ENCODE measurements around the gene HS3ST3A1. TPM values are rescaled to one million over a fixed set of nuclear protein-coding genes. Genes with fewer than 3 reads are reported as not detected.

HS3ST3A1 gene
- total and polyA plus RNA-seq, 2 of the 4 experiments (the other 2 are of a cell fraction) = 8.8 to 9.0 TPM

DNA sequence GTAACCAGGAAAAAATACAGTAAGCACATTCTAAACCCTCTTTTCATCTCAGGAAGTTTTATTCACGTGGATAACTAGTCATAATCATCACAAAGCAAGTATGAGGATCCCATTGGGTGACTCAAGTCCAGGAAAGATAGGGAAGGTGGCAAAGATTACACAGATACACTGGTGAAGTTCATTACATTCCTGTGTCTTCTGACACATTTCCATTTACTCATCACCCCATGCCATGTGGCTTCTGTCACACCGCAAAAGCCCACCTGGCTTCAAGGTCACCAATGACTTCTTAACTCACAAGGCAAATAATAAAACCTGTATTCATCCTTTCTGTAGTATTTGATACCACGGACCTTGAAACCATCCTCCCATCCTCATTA, 17.0 kb downstream of the HS3ST3A1 start:
- WGBS, 2 experiments (ENCODE audit: extremely low coverage in 2 of 2, insufficient read length in 1 of 2) = no CpG with 5 or more reads among the region's 3 CpGs

More for the DNA sequence above, 17.0 kb downstream of the HS3ST3A1 start:
- H4K8ac ChIP-seq (ENCODE audit: low read depth in 2 of 2, low read length in 2 of 2) = peak overlapping the region; percentile 60 to 77; a peak in 3 of 4 replicates
- peak overlapping the region; percentile 69 for H3K18ac ChIP-seq (ENCODE audit: low read depth, low read length)
- H3K9me3 ChIP-seq (ENCODE audit: control insufficient read depth, insufficient read depth, low read length) = no peaks in the 10 kb centered on the region
- dilution Hi-C loops (cut with HindIII; ENCODE audit: low sequenced_read_pairs, unreplicated experiment) (no loop called here), intact Hi-C loops (cut with micrococcal nuclease) (loop anchor here (5.0 kb wide), 1 partner anchor 167 kb away; no protein-coding TSS in a partner anchor), in situ Hi-C loops (cut with MboI; ENCODE audit: low sequenced_read_pairs) (no loop called here)
- ATAC-seq (ENCODE audit: low read depth) (no peak), DNase-seq (peak; percentile 76)
- TF ChIP-seq BHLHE40 (IDR thresholded peaks at IDR 0.05; ENCODE audit: low read depth, low read length) = peak; percentile 71
- TF ChIP-seq RFX5 (IDR thresholded peaks at IDR 0.05; ENCODE audit: low read depth, low read length) = no peak
- TF ChIP-seq, protein P1, sequence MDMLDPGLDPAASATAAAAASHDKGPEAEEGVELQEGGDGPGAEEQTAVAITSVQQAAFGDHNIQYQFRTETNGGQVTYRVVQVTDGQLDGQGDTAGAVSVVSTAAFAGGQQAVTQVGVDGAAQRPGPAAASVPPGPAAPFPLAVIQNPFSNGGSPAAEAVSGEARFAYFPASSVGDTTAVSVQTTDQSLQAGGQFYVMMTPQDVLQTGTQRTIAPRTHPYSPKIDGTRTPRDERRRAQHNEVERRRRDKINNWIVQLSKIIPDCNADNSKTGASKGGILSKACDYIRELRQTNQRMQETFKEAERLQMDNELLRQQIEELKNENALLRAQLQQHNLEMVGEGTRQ (IDR thresholded peaks at IDR 0.05; ENCODE audit: low read depth, low read length) = no peak
- no peak for TF ChIP-seq MAZ (IDR thresholded peaks at IDR 0.05; ENCODE audit: borderline replicate concordance, low read depth, low read length)
- TF ChIP-seq SMC3 (IDR thresholded peaks at IDR 0.05; ENCODE audit: low read depth, low read length) = no peak
- TF ChIP-seq, protein P2, sequence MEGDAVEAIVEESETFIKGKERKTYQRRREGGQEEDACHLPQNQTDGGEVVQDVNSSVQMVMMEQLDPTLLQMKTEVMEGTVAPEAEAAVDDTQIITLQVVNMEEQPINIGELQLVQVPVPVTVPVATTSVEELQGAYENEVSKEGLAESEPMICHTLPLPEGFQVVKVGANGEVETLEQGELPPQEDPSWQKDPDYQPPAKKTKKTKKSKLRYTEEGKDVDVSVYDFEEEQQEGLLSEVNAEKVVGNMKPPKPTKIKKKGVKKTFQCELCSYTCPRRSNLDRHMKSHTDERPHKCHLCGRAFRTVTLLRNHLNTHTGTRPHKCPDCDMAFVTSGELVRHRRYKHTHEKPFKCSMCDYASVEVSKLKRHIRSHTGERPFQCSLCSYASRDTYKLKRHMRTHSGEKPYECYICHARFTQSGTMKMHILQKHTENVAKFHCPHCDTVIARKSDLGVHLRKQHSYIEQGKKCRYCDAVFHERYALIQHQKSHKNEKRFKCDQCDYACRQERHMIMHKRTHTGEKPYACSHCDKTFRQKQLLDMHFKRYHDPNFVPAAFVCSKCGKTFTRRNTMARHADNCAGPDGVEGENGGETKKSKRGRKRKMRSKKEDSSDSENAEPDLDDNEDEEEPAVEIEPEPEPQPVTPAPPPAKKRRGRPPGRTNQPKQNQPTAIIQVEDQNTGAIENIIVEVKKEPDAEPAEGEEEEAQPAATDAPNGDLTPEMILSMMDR (conservative IDR thresholded peaks at IDR 0.05; ENCODE audit: low read depth, low read length) = no peak
- no peak for TF ChIP-seq NFE2L2 (IDR thresholded peaks at IDR 0.05; ENCODE audit: low read depth, low read length)
- no peak for TF ChIP-seq MAFK (IDR thresholded peaks at IDR 0.05; ENCODE audit: low read depth, low read length)
- no peak for TF ChIP-seq CEBPB (IDR thresholded peaks at IDR 0.05; ENCODE audit: low read depth, low read length)
- no peak for TF ChIP-seq MXI1 (IDR thresholded peaks at IDR 0.05; ENCODE audit: borderline replicate concordance, low read depth, low read length)
- no peak for TF ChIP-seq RAD21 (IDR thresholded peaks at IDR 0.05; ENCODE audit: low read length)
- TF ChIP-seq FOS (IDR thresholded peaks at IDR 0.05; ENCODE audit: low read depth, low read length) = peak; percentile 18; the same call in 1 of the 2 replicates
- TF ChIP-seq POLR2A (IDR thresholded peaks at IDR 0.05; ENCODE audit: low read depth, low read length) = no peak
- TF ChIP-seq CHD1 (IDR thresholded peaks at IDR 0.05; ENCODE audit: low read depth, low read length) = no peak
- TF ChIP-seq, protein P3, sequence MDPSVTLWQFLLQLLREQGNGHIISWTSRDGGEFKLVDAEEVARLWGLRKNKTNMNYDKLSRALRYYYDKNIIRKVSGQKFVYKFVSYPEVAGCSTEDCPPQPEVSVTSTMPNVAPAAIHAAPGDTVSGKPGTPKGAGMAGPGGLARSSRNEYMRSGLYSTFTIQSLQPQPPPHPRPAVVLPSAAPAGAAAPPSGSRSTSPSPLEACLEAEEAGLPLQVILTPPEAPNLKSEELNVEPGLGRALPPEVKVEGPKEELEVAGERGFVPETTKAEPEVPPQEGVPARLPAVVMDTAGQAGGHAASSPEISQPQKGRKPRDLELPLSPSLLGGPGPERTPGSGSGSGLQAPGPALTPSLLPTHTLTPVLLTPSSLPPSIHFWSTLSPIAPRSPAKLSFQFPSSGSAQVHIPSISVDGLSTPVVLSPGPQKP (IDR thresholded peaks at IDR 0.05; ENCODE audit: borderline replicate concordance, low read depth, low read length) = no peak
- no peak for TF ChIP-seq RCOR1 (IDR thresholded peaks at IDR 0.05; ENCODE audit: insufficient replicate concordance, low read length)
- peaks cover 3% of the 10 kb centered on the region; the same call in 1 of the 2 replicates for H3K9me1 ChIP-seq (ENCODE audit: insufficient read depth, low read length)
- H4K20me1 ChIP-seq (ENCODE audit: insufficient read depth, low read length) = no peaks in the 10 kb centered on the region
- H3K4me2 ChIP-seq (ENCODE audit: low read depth, low read length) = no peak overlapping the region
- H2BK5ac ChIP-seq (ENCODE audit: low read depth, low read length, poor library complexity, severe bottlenecking) = peak overlapping the region; percentile 92
- ChIA-PET POLR2A (ENCODE audit: unreplicated experiment) (no interaction called here), CTCF (interaction anchor here (0.6 kb wide), 1 partner anchor 131 kb away, joined by 7 read pairs; no protein-coding TSS in a partner anchor)
- H2AK9ac ChIP-seq (replicated peaks; ENCODE audit: low read depth, low read length, poor library complexity) = no peak overlapping the region
- H4K91ac ChIP-seq (ENCODE audit: insufficient read depth, low read depth, low read length) = peak overlapping the region; percentile 43
- peak overlapping the region; percentile 84 for H4K5ac ChIP-seq (ENCODE audit: low read depth, low read length)
- peak overlapping the region; percentile 84 for H3K4ac ChIP-seq (ENCODE audit: low read depth, low read length)
- no peaks in the 10 kb centered on the region for H3K36me3 ChIP-seq (ENCODE audit: control insufficient read depth, insufficient read depth, low read length)
- peak overlapping the region; percentile 57; the same call in 2 of the 3 replicates for H2BK15ac ChIP-seq (ENCODE audit: low read depth, low read length)
- H3K14ac ChIP-seq (replicated peaks; ENCODE audit: low read depth, low read length) = 0 out of 2 replicates have a peak overlapping the region, but pooled peaks have one; percentile 42
- BruUV-seq (replicated peaks) = no TSS peak
- 0 out of 2 replicates have a peak overlapping the region, but pooled peaks have one; percentile 1 for H3K23ac ChIP-seq (ENCODE audit: low read depth, low read length)
- H3K27me3 ChIP-seq (ENCODE audit: control insufficient read depth, insufficient read depth, low read length) = no peaks in the 10 kb centered on the region
- H2BK20ac ChIP-seq (ENCODE audit: low read depth, low read length) = peak overlapping the region; percentile 82
- H2AFZ ChIP-seq (replicated peaks; ENCODE audit: low read length, poor library complexity) = no peak overlapping the region
- peak overlapping the region; percentile 30; the same call in 1 of the 2 replicates for H3K27ac ChIP-seq (ENCODE audit: insufficient read depth, low read length)
- H2AK5ac ChIP-seq (ENCODE audit: low read depth, low read length) = peak overlapping the region; percentile 69
- no peak overlapping the region for H3K56ac ChIP-seq (ENCODE audit: extremely low read depth, insufficient read depth, low read length)
- H3K4me3 ChIP-seq (ENCODE audit: insufficient read depth, low read depth, low read length) = no peak overlapping the region
- peaks cover 16 to 53% of the 10 kb centered on the region in 2 experiments for H3K79me1 ChIP-seq (ENCODE audit: low read depth in 1 of 2, low read length in 2 of 2)
- no peak overlapping the region for H3K9ac ChIP-seq (ENCODE audit: low read depth, low read length)
- peaks cover 16% of the 10 kb centered on the region for H3K4me1 ChIP-seq (ENCODE audit: control insufficient read depth, insufficient read depth, low read length)
- peak overlapping the region; percentile 72 for H2BK120ac ChIP-seq (ENCODE audit: low read depth, low read length)
